ENCODE results near the gene FGD2.

Gene FGD2

DNA sequence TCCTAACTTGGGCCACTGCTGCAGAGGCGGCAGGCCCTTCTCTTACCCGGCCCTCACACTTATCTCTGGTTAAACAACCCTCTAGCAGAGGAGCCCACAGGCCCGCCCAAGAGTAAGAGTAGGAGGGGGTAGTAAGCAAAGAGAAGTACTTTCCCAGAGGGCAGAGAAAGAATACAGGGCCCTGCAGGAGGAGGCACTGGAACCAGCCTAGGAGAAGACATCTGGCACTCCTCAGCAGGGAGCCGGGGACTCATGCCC lies 29.5 kb upstream of the FGD2 start:
- H3K4me1 Mint-ChIP-seq = peaks cover 17% of the 10 kb centered on the region
- no peaks in the 10 kb centered on the region for H3K27me3 Mint-ChIP-seq
- H3K9me3 Mint-ChIP-seq = no peaks in the 10 kb centered on the region
- no peak overlapping the region for H3K27ac Mint-ChIP-seq (ENCODE audit: low read depth)
- H3K36me3 Mint-ChIP-seq (ENCODE audit: insufficient read depth) = peaks cover 76% of the 10 kb centered on the region
- H3K4me3 Mint-ChIP-seq = no peak overlapping the region
- ATAC-seq (replicated peaks; ENCODE audit: extremely low read depth, poor library complexity, severe bottlenecking) (no peak), DNase-seq (ENCODE audit: low spot score in 2 of 2) (no peak)

DNA sequence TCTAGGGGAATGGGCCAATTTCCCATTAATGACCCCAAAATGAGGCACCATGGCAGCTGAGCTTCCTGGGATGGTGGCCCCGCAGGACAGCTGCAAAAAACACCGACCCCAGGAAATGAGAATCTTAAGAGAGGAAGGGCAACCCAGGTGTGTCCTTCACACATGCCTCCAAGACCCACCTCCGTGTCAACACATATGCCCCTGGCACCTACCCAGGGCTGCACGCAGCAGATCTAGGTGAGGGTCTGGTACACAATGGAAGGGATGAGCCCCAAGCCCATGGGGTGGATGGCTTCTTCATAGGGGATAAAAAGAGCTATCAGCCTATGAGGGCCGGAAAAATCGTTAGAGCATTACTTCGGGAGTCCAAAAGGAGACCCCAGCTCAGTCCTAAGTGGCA lies 28.9 kb upstream of the FGD2 start:
- H3K4me1 Mint-ChIP-seq = peaks cover 21% of the 10 kb centered on the region
- H3K27ac Mint-ChIP-seq (ENCODE audit: low read depth) = no peak overlapping the region
- no peak overlapping the region for H3K4me3 Mint-ChIP-seq
- H3K36me3 Mint-ChIP-seq (ENCODE audit: insufficient read depth) = peaks cover 73% of the 10 kb centered on the region
- no peaks in the 10 kb centered on the region for H3K9me3 Mint-ChIP-seq
- no peaks in the 10 kb centered on the region for H3K27me3 Mint-ChIP-seq
- no peak for DNase-seq (ENCODE audit: low spot score in 2 of 2)
- ATAC-seq (replicated peaks; ENCODE audit: extremely low read depth, poor library complexity, severe bottlenecking) = no peak

DNA sequence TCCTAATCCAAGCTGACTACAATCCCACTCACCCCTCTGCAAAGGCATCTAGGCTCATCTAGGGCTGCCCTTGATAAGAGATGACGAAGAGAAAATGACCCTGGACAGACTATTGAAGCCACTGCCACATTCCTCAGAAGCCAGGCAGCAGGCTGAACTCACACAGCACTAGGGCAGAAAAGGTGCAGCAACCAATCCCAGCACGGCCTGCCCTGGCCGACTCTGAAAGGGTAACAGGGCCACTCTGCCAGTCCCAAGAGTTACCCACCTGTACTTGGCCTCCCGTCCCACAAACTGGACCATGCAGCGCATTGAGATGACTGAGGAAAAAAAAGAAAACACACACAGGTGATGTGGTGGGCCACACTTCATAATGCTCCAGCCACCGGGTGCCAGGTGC lies 28.5 kb upstream of the FGD2 start:
- Mint-ChIP-seq H3K4me3 (no peak overlapping the region), H3K36me3 (ENCODE audit: insufficient read depth) (peaks cover 74% of the 10 kb centered on the region), H3K27ac (ENCODE audit: low read depth) (no peak overlapping the region), H3K27me3 (no peaks in the 10 kb centered on the region), H3K9me3 (no peaks in the 10 kb centered on the region), H3K4me1 (peaks cover 26% of the 10 kb centered on the region)
- no peak for DNase-seq (ENCODE audit: low spot score in 2 of 2)
- no peak for ATAC-seq (replicated peaks; ENCODE audit: extremely low read depth, poor library complexity, severe bottlenecking)

DNA sequence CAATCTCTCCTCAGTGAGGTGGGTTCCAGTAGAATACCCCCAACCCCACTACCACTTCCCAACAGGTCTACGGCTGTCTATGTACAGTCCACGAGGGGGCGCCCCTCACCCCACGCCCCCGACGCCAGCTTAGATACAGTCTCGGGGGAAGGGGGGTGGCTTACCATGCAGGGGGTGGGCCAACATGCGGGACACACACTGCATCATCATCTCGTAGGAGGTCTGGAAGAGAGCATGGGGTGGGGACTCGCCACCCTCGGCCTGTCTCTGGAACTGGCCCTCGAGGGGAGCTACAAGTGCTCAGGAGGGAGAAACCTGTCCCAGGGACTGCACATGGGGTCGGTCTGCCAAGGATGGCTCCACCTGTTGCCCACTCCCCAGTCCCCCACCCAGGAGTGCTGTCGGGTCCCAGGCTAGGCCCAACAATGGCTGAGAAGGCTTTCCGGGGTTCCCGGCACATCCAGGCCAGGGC lies 27.9 kb upstream of the FGD2 start:
- peaks cover 30% of the 10 kb centered on the region for H3K4me1 Mint-ChIP-seq
- ATAC-seq (replicated peaks; ENCODE audit: extremely low read depth, poor library complexity, severe bottlenecking) (peak; percentile 43), DNase-seq (ENCODE audit: low spot score in 2 of 2) (no peak)
- no peak overlapping the region for H3K4me3 Mint-ChIP-seq
- no peaks in the 10 kb centered on the region for H3K9me3 Mint-ChIP-seq
- no peaks in the 10 kb centered on the region for H3K27me3 Mint-ChIP-seq
- H3K27ac Mint-ChIP-seq (ENCODE audit: low read depth) = no peak overlapping the region
- H3K36me3 Mint-ChIP-seq (ENCODE audit: insufficient read depth) = peaks cover 71% of the 10 kb centered on the region

DNA sequence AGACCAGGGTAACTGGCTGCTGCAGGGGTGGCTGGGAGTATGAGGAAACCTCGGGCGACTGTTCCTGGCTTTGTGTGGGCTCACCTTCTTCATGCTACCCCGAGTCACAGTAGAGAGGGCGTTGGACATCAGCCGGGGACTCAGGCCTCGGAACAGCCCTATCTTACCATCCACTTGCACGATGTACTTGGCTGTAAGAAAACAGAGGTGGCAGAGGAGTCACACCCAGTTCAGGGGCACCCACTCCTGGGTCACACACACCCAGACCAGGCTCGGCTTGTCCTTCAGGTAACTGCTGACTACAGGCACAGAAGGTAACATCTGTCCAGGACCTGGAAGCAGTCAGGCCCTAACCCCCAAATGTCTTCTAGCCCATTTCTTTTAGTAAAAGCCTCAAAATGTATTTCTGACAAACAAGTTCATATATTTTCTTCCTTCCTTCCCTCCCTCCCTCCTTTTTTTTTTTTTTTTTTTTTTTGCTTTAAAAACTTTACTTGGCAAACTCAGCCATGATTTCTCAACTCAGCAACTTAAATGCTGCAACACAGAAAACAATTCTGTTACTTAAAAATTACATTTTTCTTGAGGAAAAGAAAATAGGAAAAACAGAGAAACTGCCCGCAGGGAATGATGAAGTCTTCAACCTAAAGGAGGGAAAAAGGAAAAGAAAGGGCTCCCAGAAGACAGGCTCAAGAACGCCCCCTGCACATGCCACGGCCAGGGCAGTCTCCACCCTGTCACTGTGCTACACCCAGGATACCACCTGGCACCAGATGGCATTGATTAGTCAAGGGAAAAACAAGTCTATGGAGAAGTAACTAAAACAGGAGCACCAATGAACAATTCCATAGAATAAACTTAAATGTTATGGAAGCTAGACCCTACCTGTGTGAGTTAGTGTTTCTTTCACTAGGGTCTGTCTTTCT lies 26.8 kb upstream of the FGD2 start:
- H3K4me3 Mint-ChIP-seq = peak overlapping the region; percentile 25
- no peak for ATAC-seq (replicated peaks; ENCODE audit: extremely low read depth, poor library complexity, severe bottlenecking)
- peaks cover 30% of the 10 kb centered on the region for H3K4me1 Mint-ChIP-seq
- H3K27me3 Mint-ChIP-seq = no peaks in the 10 kb centered on the region
- H3K27ac Mint-ChIP-seq (ENCODE audit: low read depth) = no peak overlapping the region
- peaks cover 60% of the 10 kb centered on the region for H3K36me3 Mint-ChIP-seq (ENCODE audit: insufficient read depth)
- DNase-seq (ENCODE audit: low spot score in 2 of 2) = no peak
- H3K9me3 Mint-ChIP-seq = no peaks in the 10 kb centered on the region

DNA sequence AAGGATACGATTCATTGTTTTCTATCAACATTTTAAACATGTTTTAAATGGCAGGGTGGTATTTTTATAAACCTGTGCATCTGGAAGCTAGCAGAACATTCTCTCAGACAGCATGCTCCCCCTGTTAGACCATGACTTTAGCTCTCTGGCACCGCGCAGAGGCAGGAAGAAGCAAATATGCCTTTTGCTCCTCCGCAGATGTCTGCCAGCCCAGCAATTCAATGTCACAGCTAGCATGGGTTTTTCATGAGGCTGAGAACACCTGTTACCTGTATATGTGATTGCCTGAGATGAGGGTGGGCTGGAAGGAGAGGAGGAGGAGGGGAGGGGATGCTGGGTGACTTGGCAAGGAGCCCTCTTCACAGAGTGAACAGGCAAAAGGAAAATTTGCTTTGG lies 26.1 kb upstream of the FGD2 start:
- Mint-ChIP-seq H3K27me3 (no peaks in the 10 kb centered on the region), H3K4me1 (peaks cover 30% of the 10 kb centered on the region), H3K27ac (ENCODE audit: low read depth) (no peak overlapping the region), H3K9me3 (no peaks in the 10 kb centered on the region), H3K4me3 (no peak overlapping the region), H3K36me3 (ENCODE audit: insufficient read depth) (peaks cover 53% of the 10 kb centered on the region)
- no peak for DNase-seq (ENCODE audit: low spot score in 2 of 2)
- ATAC-seq (replicated peaks; ENCODE audit: extremely low read depth, poor library complexity, severe bottlenecking) = no peak

DNA sequence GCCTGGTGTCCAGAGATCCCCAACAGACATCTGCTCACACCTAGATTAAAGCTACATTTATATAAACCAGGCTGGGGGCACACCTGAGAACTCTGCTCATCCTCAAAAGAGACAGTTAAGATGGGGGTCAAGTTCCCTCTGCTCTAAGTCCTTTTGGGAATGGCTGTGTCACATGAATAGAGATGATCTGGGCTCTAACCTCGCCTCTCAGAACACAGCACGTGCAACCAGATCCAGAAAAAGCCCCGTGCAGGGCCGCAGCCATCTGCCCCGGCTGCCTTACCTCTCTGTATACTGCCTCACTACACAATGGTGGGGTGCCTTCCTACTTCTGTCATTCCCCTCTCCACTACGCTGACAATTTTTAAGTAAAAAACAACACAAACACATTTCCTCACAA lies 25.3 kb upstream of the FGD2 start:
- peaks cover 46% of the 10 kb centered on the region for H3K36me3 Mint-ChIP-seq (ENCODE audit: insufficient read depth)
- no peak overlapping the region for H3K4me3 Mint-ChIP-seq
- no peaks in the 10 kb centered on the region for H3K27me3 Mint-ChIP-seq
- H3K4me1 Mint-ChIP-seq = peaks cover 30% of the 10 kb centered on the region
- ATAC-seq (replicated peaks; ENCODE audit: extremely low read depth, poor library complexity, severe bottlenecking) (no peak), DNase-seq (ENCODE audit: low spot score in 2 of 2) (no peak)
- H3K27ac Mint-ChIP-seq (ENCODE audit: low read depth) = peak overlapping the region; percentile 35
- H3K9me3 Mint-ChIP-seq = no peaks in the 10 kb centered on the region

DNA sequence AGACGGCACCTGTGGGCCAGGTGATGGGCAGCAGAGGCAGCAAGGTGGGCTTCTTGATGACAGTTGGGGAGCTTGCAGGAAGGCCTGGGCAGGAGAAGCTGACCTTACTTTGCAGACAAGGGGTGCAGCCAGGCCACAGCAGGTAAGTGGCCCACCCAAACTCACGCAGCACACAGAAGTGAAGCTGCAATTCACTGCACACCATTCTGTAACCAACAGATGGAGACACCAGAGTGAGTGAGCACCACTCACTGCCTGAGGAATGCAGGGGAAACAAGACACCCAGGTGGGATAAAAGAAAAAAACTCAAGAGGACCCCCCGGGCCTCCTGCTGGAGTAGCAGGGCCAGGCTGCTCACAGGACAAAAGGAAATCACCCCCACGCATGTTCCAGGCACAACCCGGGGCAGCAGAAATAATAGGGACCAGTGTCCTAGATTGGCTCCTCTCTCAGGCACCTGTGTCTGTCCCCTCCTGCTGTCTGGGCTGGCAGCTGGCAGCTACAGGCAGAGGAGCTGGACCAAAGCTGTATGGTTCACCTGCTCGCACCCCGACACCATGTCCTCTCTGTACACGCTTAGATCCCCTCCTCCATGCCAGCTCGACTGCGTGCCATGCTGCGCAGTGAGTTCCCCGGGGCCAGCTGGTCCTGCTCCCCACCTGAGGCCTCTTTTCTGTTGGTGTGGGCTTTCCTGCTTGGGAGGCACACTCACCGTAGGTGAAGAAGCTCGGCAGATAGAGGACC lies 24.4 kb upstream of the FGD2 start:
- ATAC-seq (replicated peaks; ENCODE audit: extremely low read depth, poor library complexity, severe bottlenecking) (no peak), DNase-seq (ENCODE audit: low spot score in 2 of 2) (no peak)
- Mint-ChIP-seq H3K4me3 (no peak overlapping the region), H3K4me1 (peaks cover 30% of the 10 kb centered on the region), H3K27me3 (no peaks in the 10 kb centered on the region), H3K27ac (ENCODE audit: low read depth) (peak overlapping the region; percentile 35), H3K9me3 (no peaks in the 10 kb centered on the region), H3K36me3 (ENCODE audit: insufficient read depth) (peaks cover 38% of the 10 kb centered on the region)

DNA sequence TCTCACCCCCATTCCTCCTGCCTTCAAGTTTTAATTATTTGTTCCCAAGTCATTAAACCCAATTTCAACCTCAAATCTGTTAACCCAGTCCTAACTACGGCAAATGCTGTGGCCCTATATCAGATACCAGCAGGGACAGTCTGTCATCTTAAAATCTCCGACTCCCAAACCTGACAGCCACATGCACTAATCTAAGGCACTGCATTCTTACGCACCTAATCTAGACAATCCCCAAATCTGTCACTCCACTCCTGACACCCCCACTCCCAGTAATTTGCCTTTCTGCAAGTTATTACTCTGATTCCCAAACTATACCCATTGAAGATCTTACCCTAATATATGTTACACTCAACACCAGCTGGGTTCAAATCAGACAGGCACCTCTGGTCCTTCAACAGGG lies 21.9 kb upstream of the FGD2 start:
- H3K27me3 Mint-ChIP-seq = no peaks in the 10 kb centered on the region
- H3K9me3 Mint-ChIP-seq = no peaks in the 10 kb centered on the region
- DNase-seq (ENCODE audit: low spot score in 2 of 2) (no peak), ATAC-seq (replicated peaks; ENCODE audit: extremely low read depth, poor library complexity, severe bottlenecking) (no peak)
- no peak overlapping the region for H3K27ac Mint-ChIP-seq (ENCODE audit: low read depth)
- peaks cover 20% of the 10 kb centered on the region for H3K36me3 Mint-ChIP-seq (ENCODE audit: insufficient read depth)
- no peak overlapping the region for H3K4me3 Mint-ChIP-seq
- H3K4me1 Mint-ChIP-seq = peaks cover 42% of the 10 kb centered on the region

DNA sequence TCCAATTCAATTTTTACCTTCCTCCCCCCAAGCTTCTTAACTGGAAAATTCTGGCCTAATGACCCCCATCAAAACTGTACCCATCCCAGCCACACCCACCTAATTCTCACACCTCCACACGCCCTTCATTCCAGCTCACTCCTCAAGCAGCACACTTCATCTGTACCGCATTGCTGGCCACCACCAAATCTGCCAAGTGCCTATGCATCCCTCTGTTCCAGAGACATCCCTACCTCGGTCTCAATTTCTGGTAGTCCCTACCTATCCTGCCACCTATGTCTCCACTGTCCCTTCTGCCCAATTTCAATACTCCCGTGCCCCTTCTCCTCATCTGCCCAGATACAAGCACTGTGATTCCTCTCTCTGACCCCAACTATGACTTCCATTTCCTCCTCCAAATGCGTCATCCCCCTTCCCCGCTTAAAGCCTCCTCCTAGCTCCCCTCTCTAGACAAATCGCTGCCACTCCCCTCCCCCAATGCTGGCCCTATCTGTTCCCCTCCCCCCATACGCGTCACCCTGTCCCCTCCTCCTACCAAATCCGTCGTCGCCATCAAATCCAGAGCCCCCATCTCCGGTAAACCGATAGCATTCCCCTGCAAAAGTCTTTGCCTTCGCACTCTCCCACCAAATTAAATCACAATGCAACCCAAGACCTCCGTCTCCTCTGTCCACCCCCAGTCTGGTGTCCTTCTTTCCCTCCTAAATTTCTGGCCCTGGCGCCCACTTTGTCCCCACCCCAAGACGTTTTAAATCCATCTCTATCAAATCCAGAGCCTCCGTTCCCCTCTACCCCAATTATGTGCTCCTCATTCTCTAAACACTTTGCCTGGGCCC lies 20.7 kb upstream of the FGD2 start:
- ATAC-seq (replicated peaks; ENCODE audit: extremely low read depth, poor library complexity, severe bottlenecking) (no peak), DNase-seq (ENCODE audit: low spot score in 2 of 2) (peak; percentile 27)
- Mint-ChIP-seq H3K27me3 (peaks cover 8% of the 10 kb centered on the region), H3K36me3 (ENCODE audit: insufficient read depth) (peaks cover 9% of the 10 kb centered on the region), H3K27ac (ENCODE audit: low read depth) (no peak overlapping the region), H3K4me1 (peaks cover 35% of the 10 kb centered on the region), H3K4me3 (no peak overlapping the region), H3K9me3 (no peaks in the 10 kb centered on the region)

DNA sequence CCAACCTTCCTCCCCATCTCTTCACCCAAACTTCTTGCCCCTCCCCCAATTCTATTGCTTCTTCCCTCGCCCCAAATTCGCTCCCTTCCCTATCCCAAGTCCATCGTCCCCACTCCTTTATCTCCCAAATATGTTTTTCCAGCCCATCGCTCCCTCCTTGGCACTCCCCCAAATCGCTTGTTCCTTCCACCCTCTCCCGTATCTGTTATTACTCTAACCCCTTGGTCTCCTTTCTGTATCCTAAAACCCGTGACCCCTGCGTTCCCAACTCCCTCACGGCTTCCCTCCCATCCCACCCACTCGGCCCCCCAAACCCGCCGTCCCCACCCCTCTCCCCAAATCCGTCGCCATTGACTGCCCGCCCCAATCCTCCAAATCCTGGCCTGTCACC lies 20.0 kb upstream of the FGD2 start:
- Mint-ChIP-seq H3K36me3 (ENCODE audit: insufficient read depth) (peaks cover 7% of the 10 kb centered on the region), H3K4me1 (peaks cover 30% of the 10 kb centered on the region), H3K9me3 (no peaks in the 10 kb centered on the region), H3K27me3 (peaks cover 8% of the 10 kb centered on the region), H3K27ac (ENCODE audit: low read depth) (no peak overlapping the region), H3K4me3 (no peak overlapping the region)
- ATAC-seq (replicated peaks; ENCODE audit: extremely low read depth, poor library complexity, severe bottlenecking) (no peak), DNase-seq (ENCODE audit: low spot score in 2 of 2) (no peak)

DNA sequence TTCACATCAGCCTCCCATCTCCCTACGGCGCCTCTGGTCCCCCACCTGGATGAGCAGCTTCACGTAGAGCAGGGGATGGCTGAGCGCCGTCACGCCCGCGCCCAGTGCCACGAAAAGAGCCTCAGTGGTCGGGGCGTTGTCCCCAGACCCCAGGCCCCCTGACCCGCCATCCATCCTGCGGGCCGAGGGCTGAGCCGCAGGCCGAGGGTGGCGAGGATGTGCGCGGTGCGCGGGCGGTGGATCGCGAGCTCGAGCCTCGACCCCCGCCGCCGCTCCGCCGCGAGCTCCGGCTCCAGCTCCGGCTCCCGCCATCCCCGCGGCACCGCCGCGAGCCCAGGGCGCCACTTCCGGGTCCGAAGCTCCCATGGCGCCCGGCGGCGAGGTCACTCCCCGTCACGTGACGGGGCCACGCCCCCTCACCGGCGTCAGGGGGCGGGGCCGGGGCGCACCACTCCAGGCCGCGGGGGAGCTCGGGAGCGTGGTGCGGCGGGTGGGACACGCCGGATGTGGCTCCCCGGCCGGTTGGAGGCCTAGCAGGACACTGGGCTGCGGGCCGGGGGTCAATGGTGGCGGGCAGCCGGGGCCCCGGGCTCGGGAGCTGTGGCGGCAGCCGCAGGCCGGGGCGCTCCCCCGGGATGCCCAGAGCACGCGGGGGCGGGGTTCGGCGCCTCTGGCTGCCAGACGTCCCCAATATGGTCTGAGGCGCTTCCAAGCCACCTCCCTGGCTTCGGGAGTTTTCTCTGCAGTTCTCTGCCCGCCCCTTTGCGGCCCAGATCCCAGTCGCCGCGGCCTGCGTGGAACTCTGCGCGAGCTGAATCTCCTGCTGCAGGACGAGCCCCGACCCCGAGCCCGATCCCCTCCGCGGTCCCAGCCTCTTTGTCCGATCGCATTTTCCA lies 19.4 kb upstream of the FGD2 start, which contains the start of gene MTCH1:
MTCH1 (minus strand) TSS at position 389 of the 896 bp plus-strand sequence; CDS start at position 366, 23 bp downstream.
- peak; percentile 88 for ATAC-seq (replicated peaks; ENCODE audit: extremely low read depth, poor library complexity, severe bottlenecking)
- peaks cover 9% of the 10 kb centered on the region for H3K27me3 Mint-ChIP-seq
- peaks cover 25% of the 10 kb centered on the region for H3K4me1 Mint-ChIP-seq
- peak; percentile 85 to 87 for DNase-seq (ENCODE audit: low spot score in 2 of 2)
- H3K9me3 Mint-ChIP-seq = no peaks in the 10 kb centered on the region
- H3K27ac Mint-ChIP-seq (ENCODE audit: low read depth) = peak within 1 kb of the TSS; percentile 97
- H3K36me3 Mint-ChIP-seq (ENCODE audit: insufficient read depth) = peaks cover 7% of the 10 kb centered on the region
- no peak within 1 kb of the TSS for H3K4me3 Mint-ChIP-seq

All from central memory CD8-positive, alpha-beta T cell (primary cell).